EL (cell line): ENCODE results near the gene KCP.
A peak's percentile ranks its signal among the peaks of the same experiment; 100 is the strongest.

Experiments
- DNase-seq: peaks from one replicate; pipeline ENCODE4 v3.0.0-alpha.2; 2016

The KCP gene

GRCh38 chr7:128938544-128939074, 28.1 kb upstream of the KCP start:
- no peak for DNase-seq

GRCh38 chr7:128937647-128938543, 27.4 kb upstream of the KCP start, which contains the start of gene IRF5:
Gene IRF5 (plus strand): TSS chr7:128937927. CDS start chr7:128942082, 4,155 bp downstream.
- peak; percentile 18 for DNase-seq

DNA sequence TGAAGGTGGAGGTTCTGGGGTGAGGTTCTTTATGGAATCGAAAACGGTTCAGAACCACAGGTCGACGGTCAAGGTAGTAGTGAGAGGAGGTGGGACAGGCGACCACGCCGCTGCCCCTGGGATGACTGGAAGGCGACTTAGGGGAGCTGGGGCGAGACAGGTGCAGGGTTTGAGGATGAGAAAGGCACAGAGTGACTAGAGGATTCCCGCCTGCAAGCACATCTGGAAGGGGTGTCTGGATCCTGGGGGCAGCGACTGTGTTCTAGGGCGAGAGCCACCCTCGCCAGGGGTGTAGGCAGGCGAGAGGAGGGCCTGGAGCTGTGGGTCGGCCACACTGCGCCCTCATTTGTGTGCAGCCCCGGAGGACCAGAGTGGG, 26.8 kb upstream of the KCP start:
- no peak for DNase-seq

DNA sequence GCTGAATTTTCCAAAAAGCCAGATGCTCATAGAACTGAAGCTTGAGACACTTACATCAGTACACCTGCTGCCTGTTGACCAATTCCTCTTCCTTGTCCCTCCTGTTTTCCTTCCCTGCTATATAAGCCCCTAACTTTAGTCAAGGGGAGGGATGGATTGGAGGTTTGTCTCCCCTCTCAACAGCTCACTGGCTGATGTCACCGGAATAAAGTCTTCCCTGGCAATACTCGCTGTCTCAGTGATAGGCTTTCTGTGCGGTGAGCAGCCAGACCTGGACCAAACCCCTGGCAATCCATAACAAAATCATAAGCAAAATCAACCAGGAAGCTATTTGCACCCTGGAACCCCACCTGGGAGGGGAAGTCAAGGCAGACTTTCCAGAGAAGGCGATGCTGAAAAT, 26.3 kb upstream of the KCP start:
- no peak for DNase-seq

GRCh38 chr7:128935342-128935730, 24.8 kb upstream of the KCP start:
- no peak for DNase-seq

DNA sequence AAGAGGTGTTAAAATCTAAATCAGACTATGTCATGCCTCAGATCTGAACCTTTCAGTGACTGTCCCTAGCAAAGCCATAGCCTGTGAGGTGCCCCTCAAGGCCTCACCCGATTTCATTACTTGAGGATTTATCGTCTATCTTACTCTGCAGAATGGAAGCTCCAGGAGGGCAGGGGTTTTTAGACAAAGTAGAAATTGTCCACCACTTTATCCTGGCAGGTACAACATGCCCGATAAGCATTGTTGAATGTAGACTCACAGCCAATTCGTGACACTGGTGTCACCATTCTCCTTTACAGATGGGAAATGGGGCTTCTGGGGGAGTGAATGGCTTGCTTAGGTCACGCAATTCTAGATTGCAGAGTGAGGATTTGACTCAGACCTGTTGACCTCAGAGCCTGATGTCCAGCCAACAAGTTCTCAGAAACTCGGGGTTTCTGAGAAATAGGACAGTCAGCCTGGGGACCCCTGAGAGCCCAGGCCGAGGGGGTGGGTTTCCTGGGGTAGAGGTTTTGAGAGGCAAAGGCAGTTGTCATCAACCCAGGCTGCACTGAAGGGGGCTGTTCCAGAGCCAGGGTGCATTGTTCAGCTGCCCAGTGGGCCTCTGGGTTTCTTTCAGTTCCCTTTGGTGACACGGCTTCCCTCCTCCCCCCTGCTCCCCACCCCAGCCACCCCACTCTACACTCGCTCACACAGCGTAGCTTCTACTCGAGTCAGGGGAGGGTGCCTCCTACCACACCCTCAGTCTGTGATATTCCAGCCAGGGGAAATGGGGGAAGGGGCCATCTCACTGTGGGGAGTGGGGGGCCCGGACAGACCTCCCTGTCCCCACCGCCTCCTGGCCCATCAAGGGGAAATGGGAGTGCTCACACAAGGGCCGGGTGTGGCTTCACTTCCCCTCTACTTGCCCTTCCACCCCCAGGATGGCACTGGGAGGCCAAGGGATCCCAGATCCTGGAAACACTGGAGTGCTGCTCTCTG, 24.1 kb upstream of the KCP start:
- DNase-seq, result no peak

GRCh38 chr7:128933180-128933891, 22.8 kb upstream of the KCP start:
- no peak for DNase-seq

DNA sequence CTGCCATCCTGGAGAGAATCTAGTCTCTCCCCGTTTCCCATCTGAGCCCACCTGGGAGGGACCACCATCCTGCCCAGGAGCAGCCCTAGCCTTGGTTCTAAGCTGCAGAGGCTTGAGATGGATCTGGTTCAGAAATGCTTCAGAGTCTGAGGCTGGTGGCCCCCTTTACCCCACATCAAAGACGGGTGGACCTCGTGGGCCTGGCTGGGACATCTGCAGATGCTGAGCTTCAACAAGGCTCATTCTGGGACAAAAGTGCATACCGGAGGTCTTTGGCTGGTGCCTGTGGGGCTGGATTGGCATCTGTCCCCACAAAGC, 22.3 kb upstream of the KCP start:
- DNase-seq, result no peak

DNA sequence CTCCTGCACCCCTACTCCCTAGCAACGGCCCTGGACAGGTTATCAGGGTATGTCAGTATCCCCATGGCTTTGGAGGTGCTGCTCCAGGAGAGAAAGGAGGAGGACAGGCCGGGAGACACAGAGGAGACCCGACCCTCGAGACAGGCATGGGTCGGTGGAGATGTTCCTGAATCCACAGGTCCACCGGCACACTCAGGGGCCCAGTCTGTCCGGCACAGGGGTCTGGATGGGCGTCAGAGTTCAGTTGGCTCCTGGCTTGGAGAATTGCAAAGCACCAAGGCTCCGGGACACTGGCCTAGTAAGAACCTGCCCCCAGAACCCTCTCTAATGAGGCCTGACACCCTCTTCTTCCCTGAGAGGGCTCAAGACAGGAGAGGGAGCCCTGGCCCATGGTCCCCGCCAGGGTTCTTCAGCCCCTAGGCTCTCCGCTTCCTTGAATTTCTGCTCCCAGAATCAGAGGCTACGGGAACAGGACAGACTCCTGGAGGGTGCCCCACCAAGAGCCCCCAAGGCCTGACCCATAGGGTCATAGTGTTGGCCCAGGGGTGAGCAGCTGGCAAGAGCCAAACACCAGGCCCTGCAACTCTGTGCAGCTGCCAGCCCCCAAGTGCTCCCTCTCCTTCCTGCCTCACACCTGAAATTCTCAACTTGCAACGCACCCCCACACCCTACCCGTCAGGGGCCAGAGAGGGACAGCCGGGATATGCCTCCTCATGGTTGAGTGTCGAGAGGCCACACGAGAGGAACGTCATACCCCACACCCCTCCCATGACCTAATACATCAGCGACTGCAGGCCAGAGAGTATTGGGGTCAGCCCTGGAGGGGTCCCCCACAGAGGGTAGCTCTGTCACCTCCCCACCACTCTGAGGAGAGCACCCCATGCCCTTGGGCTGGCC, 21.7 kb upstream of the KCP start:
- no peak for DNase-seq

- DNase-seq, result no peak
Measured at GRCh38 chr7:128931190-128931798, 20.8 kb upstream of the KCP start.

GRCh38 chr7:128928882-128929788, 18.6 kb upstream of the KCP start:
- no peak for DNase-seq

- DNase-seq, result no peak
Measured at GRCh38 chr7:128928159-128928813, 17.8 kb upstream of the KCP start.

DNA sequence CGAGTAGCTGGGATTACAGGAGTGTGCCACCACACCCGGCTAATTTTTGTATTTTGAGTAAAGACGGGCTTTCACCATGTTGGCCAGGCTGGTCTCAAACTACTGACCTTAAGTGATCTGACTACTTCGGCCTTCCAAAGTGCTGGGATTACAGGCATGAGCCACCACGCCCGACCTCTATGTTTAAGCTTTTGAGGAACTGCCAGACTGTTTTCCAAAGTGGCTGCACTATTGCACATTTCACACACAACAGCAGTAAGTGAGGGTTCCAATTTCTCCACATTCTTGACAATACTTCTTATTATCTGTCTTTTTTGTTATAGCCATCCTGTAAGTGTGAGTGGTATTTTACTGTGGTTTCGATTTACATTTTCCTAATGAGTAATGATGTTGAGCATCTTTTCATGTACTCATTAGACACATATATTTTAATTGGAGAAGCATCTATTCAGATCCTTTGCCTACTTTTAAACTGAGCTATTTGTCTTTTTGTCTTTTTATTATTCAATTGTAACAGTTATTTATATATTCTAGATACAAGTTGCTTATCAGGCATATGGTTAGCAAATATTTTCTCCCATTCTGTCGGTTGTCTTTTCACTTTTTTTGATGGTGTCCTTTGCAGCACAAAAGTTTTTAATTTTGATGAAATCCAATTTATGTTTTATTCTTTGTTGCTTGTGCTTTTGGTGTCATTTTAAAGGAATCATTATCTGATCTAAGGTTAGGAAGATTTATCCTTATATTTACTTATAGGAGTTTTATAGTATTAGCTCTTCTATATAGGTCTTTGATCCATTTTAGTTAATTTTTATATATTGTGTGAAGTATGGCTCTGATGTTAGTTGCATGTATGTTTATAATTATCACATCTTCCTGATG, 14.4 kb upstream of the KCP start:
- DNase-seq, result no peak

GRCh38 chr7:128923411-128923800, 12.9 kb upstream of the KCP start:
- no peak for DNase-seq

DNA sequence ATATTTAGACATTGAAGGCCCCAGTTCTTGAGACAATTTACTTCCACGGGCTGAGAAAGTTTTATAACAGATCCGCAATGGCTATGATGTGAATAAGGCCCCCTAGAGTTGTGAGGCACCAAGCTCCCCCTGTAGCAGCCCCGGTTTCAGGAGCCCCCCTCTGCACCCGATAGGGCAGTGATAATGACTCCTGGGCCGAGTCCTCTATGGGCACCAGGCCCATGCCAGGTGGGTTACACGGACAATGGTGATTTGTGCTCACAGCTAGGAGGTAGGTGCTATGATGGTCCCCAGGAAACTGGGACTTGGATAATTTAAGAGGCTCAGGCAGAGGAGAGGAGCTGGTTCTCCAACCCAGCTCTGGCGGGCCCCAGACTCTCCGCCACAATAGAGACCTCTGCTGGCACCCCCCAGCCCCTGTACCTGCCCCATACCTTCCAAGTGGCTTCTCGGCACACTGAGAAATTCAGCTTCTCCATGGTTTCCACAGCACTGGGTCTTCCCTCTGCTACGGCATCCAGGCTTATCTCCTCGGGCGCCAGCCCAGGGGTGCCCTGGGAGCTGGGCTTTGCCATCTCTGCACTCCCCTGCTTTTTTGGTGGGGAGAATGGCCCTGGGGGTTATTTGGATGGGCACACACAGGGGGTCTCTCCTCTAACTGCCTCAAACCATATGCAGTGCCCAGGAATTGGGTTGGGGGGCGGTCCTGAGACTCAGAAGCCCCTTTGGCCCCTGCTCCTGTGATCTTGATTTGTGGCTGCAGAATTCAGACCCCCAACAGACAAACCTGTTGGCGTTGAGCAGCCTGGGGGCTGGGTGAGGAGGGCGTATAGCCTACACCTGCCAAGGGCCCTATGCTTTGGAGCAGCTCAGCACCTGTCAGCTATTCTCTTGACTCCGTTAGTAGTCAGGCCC, 12.2 kb upstream of the KCP start:
- DNase-seq, result no peak

- DNase-seq, result no peak
Measured at GRCh38 chr7:128921866-128922440, 11.4 kb upstream of the KCP start.

GRCh38 chr7:128920913-128921582, 10.5 kb upstream of the KCP start:
- no peak for DNase-seq
